K562 (cell line): ENCODE results near the gene TMC6. TPM values are rescaled to one million over a fixed set of nuclear protein-coding genes. Genes with fewer than 3 reads are reported as not detected.

ENCODE experiments used
- CBX1 ChIP-seq: sonication (generic); IDR thresholded peaks from 2 replicates; pipeline ENCODE4 v1.6.1; 2016; ENCODE audit warnings: antibody characterized with exemption, low read depth, mild to moderate bottlenecking
- FOSL1 ChIP-seq: fragments of 200-800 bp; sonication (Bioruptor generic); conservative IDR thresholded peaks from 2 replicates; pipeline ENCODE4 v1.6.1; 2016; ENCODE audit warnings: missing genetic modification characterization, missing compliant biosample characterization
- FOXJ3 ChIP-seq: sonication (generic); formaldehyde crosslinking; IDR thresholded peaks from 2 replicates; pipeline ENCODE4 v1.4.0; 2020; ENCODE audit warnings: mild to moderate bottlenecking, missing genetic modification reagents
- HDAC1 ChIP-seq, 2 experiments: fragments of 450-650 bp; IDR thresholded peaks; 2 replicates each; pipeline ENCODE4 v1.6.1; 2016 to 2017; ENCODE audit warnings: inconsistent platforms in 1 of 2, mild to moderate bottlenecking in 1 of 2, moderate library complexity in 1 of 2
- MYNN ChIP-seq, 2 experiments: sonication (generic); formaldehyde crosslinking in 1 of 2; IDR thresholded peaks; 2 replicates each; pipeline versions ENCODE4 v1.5.0 to v1.6.1; 2016 to 2020; ENCODE audit warnings: antibody characterized with exemption in 1 of 2, missing genetic modification reagents in 1 of 2
- NFE2L1 ChIP-seq: fragments of 450-650 bp; IDR thresholded peaks from 2 replicates; pipeline ENCODE4 v1.6.1; 2016; ENCODE audit warnings: missing genetic modification characterization, low read depth, mild to moderate bottlenecking, missing compliant biosample characterization, moderate library complexity, borderline replicate concordance
- SMARCA5 ChIP-seq: fragments of 450-650 bp; IDR thresholded peaks from 2 replicates; pipeline ENCODE4 v1.6.1; 2016
- TAF15 ChIP-seq: fragments of 200-400 bp; formaldehyde crosslinking; IDR thresholded peaks from 2 replicates; pipeline ENCODE4 v1.6.1; 2017; ENCODE audit warnings: mild to moderate bottlenecking, low read depth, low read length, moderate library complexity
- TAL1 ChIP-seq: fragments of 450-650 bp; IDR thresholded peaks from 2 replicates; pipeline ENCODE4 v1.6.1; 2016; ENCODE audit warnings: mild to moderate bottlenecking
- TCF3 ChIP-seq: sonication (generic); formaldehyde crosslinking; IDR thresholded peaks from 2 replicates; pipeline ENCODE4 v1.4.0; 2020; ENCODE audit warnings: mild to moderate bottlenecking, missing genetic modification reagents
- ZNF584 ChIP-seq: fragments of 200-800 bp; sonication (Bioruptor generic); IDR thresholded peaks from 2 replicates; pipeline ENCODE4 v1.6.1; 2016; ENCODE audit warnings: low read depth, mild to moderate bottlenecking, missing genetic modification characterization, missing compliant biosample characterization
- ZNF586 ChIP-seq: fragments of 450-650 bp; formaldehyde crosslinking; conservative IDR thresholded peaks from 2 replicates; pipeline ENCODE4 v1.4.0; 2020; ENCODE audit warnings: mild to moderate bottlenecking, moderate library complexity
- ZSCAN29 ChIP-seq: fragments of 450-650 bp; IDR thresholded peaks from 2 replicates; pipeline ENCODE4 v1.6.1; 2017
- polyA plus RNA-seq, 8 experiments: library from polyadenylated mRNA; depleted of rRNA in 4 of 8; stranded (reverse) in 5 of 8; unstranded in 3 of 8; fragments of >200 nt; fragmentation: Nextera tagmentation in 2 of 8; fragmentation: Illumina TruSeq in 1 of 8; extraction: Ambion mirVana in 2 of 8; extraction: Trizol in 1 of 8; gene quantifications; 2 replicates each; pipeline versions ENCODE4 v1.2.1 to v1.2.3, GENCODE V29; 2011 to 2014; ENCODE audit warnings: inconsistent platforms in 1 of 8, missing spikeins in 1 of 8
- total RNA-seq, 7 experiments: library from RNA; depleted of rRNA in 6 of 7; stranded (reverse); fragments of >200 nt in 6 of 7; fragmentation: Illumina TruSeq in 2 of 7; extraction: Trizol in 2 of 7; gene quantifications; 2 replicates each; pipeline versions ENCODE4 v1.2.1 to v1.2.3, GENCODE V29; 2011 to 2021; ENCODE audit warnings: low replicate concordance in 1 of 7
- TF ChIP-seq, protein P1 (sequence below): sonication (generic); formaldehyde crosslinking; IDR thresholded peaks from 2 replicates; pipeline ENCODE4 v1.8.1; 2023; ENCODE audit warnings: missing genetic modification reagents, mild to moderate bottlenecking, borderline replicate concordance
- TF ChIP-seq, protein P2 (sequence below): fragments of 250-450 bp; sonication (Bioruptor Pico); IDR thresholded peaks from 2 replicates; pipeline ENCODE4 v1.9.0; 2021; ENCODE audit warnings: mild to moderate bottlenecking, inconsistent platforms
- TF ChIP-seq, protein P3 (sequence below): IDR thresholded peaks from 2 replicates; pipeline ENCODE4 v1.6.1; 2016; ENCODE audit warnings: missing genetic modification characterization, missing compliant biosample characterization
- TF ChIP-seq, protein P4 (sequence below): fragments of 250-450 bp; sonication (Bioruptor Pico); IDR thresholded peaks from 2 replicates; pipeline ENCODE4 v1.8.0; 2022; ENCODE audit warnings: inconsistent platforms

The TMC6 gene
- total and polyA plus RNA-seq, 9 of the 15 experiments (the other 6 are each of a cell fraction or from before 2014, with no cell fraction given): 4.1 to 351 (median 66.9) TPM

DNA sequence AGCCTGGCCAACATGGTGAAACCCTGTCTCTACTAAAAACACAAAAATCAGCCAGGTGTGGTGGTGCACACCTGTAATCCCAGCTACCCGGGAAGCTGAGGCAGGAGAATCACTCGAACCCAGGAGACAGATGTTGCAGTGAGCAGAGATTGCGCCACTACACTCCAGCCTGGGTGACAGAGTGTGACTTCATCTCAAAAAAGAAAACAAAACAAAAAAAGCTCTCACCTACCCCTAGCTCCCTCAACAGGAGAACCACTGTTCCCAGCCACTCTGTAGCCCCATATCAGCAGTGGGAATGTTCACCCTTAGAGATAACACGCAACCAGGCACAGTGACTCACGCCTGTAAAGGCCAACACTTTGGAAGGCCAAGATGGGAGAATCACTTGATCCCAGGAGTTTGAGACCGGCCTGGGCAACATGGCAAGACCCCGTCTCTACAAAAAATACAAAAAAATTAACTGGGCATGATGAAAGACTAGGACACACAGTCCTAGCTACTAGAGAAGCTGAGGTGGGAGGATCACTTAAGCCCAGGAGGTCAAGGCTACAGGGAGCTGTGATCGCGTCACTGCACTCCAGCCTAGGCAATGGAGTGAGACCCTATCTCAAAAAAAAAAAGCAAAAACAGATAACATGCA lies 7.4 kb upstream of the TMC6 start (continued):
- TF ChIP-seq ZNF584 (CRISPR knock-in tag) (no peak), FOXJ3 (no peak), CBX1 (no peak), ZNF586 (CRISPR knock-in tag) (no peak), TAF15 (no peak), SMARCA5 (peak; percentile 37; the same call in 1 of the 2 replicates), TCF3 (CRISPR knock-in tag) (peak; percentile 52), TAL1 (peak; percentile 40; the same call in 1 of the 2 replicates), FOSL1 (tag) (peak; percentile 90), NFE2L1 (no peak), ZSCAN29 (no peak), MYNN (IDR thresholded peaks at IDR 0.05) (peak; percentile 51; the same call in 1 of the 2 replicates), MYNN (CRISPR knock-in tag; IDR thresholded peaks at IDR 0.05) (no peak), HDAC1 (IDR thresholded peaks at IDR 0.05) (peak in 1 of 2 experiments; percentile 70; a peak in 2 of 4 replicates)
- TF ChIP-seq, protein P1, sequence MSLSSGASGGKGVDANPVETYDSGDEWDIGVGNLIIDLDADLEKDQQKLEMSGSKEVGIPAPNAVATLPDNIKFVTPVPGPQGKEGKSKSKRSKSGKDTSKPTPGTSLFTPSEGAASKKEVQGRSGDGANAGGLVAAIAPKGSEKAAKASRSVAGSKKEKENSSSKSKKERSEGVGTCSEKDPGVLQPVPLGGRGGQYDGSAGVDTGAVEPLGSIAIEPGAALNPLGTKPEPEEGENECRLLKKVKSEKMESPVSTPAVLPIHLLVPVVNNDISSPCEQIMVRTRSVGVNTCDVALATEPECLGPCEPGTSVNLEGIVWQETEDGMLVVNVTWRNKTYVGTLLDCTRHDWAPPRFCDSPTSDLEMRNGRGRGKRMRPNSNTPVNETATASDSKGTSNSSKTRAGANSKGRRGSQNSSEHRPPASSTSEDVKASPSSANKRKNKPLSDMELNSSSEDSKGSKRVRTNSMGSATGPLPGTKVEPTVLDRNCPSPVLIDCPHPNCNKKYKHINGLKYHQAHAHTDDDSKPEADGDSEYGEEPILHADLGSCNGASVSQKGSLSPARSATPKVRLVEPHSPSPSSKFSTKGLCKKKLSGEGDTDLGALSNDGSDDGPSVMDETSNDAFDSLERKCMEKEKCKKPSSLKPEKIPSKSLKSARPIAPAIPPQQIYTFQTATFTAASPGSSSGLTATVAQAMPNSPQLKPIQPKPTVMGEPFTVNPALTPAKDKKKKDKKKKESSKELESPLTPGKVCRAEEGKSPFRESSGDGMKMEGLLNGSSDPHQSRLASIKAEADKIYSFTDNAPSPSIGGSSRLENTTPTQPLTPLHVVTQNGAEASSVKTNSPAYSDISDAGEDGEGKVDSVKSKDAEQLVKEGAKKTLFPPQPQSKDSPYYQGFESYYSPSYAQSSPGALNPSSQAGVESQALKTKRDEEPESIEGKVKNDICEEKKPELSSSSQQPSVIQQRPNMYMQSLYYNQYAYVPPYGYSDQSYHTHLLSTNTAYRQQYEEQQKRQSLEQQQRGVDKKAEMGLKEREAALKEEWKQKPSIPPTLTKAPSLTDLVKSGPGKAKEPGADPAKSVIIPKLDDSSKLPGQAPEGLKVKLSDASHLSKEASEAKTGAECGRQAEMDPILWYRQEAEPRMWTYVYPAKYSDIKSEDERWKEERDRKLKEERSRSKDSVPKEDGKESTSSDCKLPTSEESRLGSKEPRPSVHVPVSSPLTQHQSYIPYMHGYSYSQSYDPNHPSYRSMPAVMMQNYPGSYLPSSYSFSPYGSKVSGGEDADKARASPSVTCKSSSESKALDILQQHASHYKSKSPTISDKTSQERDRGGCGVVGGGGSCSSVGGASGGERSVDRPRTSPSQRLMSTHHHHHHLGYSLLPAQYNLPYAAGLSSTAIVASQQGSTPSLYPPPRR: no peak; the same call in 1 of the 2 replicates
- TF ChIP-seq, protein P2, sequence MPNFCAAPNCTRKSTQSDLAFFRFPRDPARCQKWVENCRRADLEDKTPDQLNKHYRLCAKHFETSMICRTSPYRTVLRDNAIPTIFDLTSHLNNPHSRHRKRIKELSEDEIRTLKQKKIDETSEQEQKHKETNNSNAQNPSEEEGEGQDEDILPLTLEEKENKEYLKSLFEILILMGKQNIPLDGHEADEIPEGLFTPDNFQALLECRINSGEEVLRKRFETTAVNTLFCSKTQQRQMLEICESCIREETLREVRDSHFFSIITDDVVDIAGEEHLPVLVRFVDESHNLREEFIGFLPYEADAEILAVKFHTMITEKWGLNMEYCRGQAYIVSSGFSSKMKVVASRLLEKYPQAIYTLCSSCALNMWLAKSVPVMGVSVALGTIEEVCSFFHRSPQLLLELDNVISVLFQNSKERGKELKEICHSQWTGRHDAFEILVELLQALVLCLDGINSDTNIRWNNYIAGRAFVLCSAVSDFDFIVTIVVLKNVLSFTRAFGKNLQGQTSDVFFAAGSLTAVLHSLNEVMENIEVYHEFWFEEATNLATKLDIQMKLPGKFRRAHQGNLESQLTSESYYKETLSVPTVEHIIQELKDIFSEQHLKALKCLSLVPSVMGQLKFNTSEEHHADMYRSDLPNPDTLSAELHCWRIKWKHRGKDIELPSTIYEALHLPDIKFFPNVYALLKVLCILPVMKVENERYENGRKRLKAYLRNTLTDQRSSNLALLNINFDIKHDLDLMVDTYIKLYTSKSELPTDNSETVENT (CRISPR knock-in tag): no peak
- TF ChIP-seq, protein P3, sequence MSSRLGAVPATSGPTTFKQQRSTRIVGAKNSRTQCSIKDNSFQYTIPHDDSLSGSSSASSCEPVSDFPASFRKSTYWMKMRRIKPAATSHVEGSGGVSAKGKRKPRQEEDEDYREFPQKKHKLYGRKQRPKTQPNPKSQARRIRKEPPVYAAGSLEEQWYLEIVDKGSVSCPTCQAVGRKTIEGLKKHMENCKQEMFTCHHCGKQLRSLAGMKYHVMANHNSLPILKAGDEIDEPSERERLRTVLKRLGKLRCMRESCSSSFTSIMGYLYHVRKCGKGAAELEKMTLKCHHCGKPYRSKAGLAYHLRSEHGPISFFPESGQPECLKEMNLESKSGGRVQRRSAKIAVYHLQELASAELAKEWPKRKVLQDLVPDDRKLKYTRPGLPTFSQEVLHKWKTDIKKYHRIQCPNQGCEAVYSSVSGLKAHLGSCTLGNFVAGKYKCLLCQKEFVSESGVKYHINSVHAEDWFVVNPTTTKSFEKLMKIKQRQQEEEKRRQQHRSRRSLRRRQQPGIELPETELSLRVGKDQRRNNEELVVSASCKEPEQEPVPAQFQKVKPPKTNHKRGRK (tag): no peak
- TF ChIP-seq, protein P4, sequence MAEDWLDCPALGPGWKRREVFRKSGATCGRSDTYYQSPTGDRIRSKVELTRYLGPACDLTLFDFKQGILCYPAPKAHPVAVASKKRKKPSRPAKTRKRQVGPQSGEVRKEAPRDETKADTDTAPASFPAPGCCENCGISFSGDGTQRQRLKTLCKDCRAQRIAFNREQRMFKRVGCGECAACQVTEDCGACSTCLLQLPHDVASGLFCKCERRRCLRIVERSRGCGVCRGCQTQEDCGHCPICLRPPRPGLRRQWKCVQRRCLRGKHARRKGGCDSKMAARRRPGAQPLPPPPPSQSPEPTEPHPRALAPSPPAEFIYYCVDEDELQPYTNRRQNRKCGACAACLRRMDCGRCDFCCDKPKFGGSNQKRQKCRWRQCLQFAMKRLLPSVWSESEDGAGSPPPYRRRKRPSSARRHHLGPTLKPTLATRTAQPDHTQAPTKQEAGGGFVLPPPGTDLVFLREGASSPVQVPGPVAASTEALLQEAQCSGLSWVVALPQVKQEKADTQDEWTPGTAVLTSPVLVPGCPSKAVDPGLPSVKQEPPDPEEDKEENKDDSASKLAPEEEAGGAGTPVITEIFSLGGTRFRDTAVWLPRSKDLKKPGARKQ (CRISPR knock-in tag): no peak
